GM12878 (cell line): Measurements from ENCODE around the gene ATP2C2.

Experiments
- CREB1 ChIP-seq: IDR thresholded peaks from 2 replicates; pipeline ENCODE4 v1.6.1; 2012; ENCODE audit warnings: low read depth, mild to moderate bottlenecking, inconsistent platforms
- CTCF ChIP-seq, 3 experiments: IDR thresholded peaks in 2 of 3; conservative IDR thresholded peaks in 1 of 3; 2 replicates each; pipeline ENCODE4 v1.5.1; 2011; ENCODE audit warnings: low read depth in 3 of 3, low read length in 3 of 3, mild to moderate bottlenecking in 3 of 3, control low read depth in 2 of 3, moderate library complexity in 2 of 3, inconsistent platforms in 1 of 3, mixed read lengths in 1 of 3; ENCODE audit not compliant: control insufficient read depth in 2 of 3, insufficient read depth in 1 of 3; ENCODE audit errors: extremely low read depth in 1 of 3
- ZSCAN29 ChIP-seq: fragments of 450-650 bp; IDR thresholded peaks from 2 replicates; pipeline ENCODE4 v1.6.1; 2017; ENCODE audit warnings: mild to moderate bottlenecking, moderate library complexity

- TF ChIP-seq CREB1 (no peak), ZSCAN29 (no peak), CTCF (IDR thresholded peaks at IDR 0.05 in 2 of 3, conservative IDR thresholded peaks at IDR 0.05 in 1 of 3; ENCODE audit: control insufficient read depth in 2 of 3, extremely low read depth in 1 of 3, insufficient read depth in 1 of 3, low read depth in 3 of 3, low read length in 3 of 3) (no peak)
Measured at GRCh38 chr16:84513666-84514065, 145.3 kb downstream of the ATP2C2 start.
